Neural cell (in vitro differentiated cells): ENCODE results near the gene PCBD1. TPM values are rescaled to one million over a fixed set of nuclear protein-coding genes. Genes with fewer than 3 reads are reported as not detected.

Source experiments
- H2AFZ ChIP-seq: fragments of 200-600, 300-800 bp; sonication (generic), shearing (Covaris generic); 2 replicates; pipeline ENCODE4 v1.6.0; 2014; ENCODE audit warnings: low read depth, mild to moderate bottlenecking, antibody characterized with exemption, low read length, moderate library complexity
- H3F3A ChIP-seq: fragments of 200-600 bp; shearing (Covaris generic); 2 replicates; pipeline ENCODE4 v1.6.1; 2016; ENCODE audit warnings: mild to moderate bottlenecking, moderate library complexity, mixed read lengths, antibody characterized with exemption, low read length; ENCODE audit not compliant: insufficient read depth, poor library complexity, severe bottlenecking
- H3K27ac ChIP-seq: fragments of 200-600, 300-800 bp; sonication (generic), shearing (Covaris generic); 2 replicates; pipeline ENCODE4 v1.5.1; 2014; ENCODE audit warnings: mild to moderate bottlenecking, low read length, moderate library complexity
- H3K27me3 ChIP-seq: fragments of 300-800, 200-600 bp; sonication (generic), shearing (Covaris generic); 2 replicates; pipeline ENCODE4 v1.6.0; 2014; ENCODE audit warnings: mild to moderate bottlenecking, low read depth, low read length, moderate library complexity; ENCODE audit not compliant: insufficient read depth
- H3K36me3 ChIP-seq: fragments of 300-800, 200-600 bp; sonication (generic), shearing (Covaris generic); 2 replicates; pipeline ENCODE4 v1.5.1; 2014; ENCODE audit warnings: mild to moderate bottlenecking, antibody characterized with exemption, low read length, moderate library complexity; ENCODE audit not compliant: insufficient read depth
- H3K4me2 ChIP-seq: fragments of 300-800, 200-600 bp; sonication (generic), shearing (Covaris generic); 2 replicates; pipeline ENCODE4 v1.6.0; 2014; ENCODE audit warnings: mild to moderate bottlenecking, low read length
- H3K4me3 ChIP-seq: fragments of 300-800, 200-600 bp; sonication (generic), shearing (Covaris generic); 2 replicates; pipeline ENCODE4 v1.5.1; 2014; ENCODE audit warnings: mild to moderate bottlenecking, low read length, moderate library complexity
- H3K79me2 ChIP-seq: fragments of 200-600 bp; shearing (Covaris generic); replicated peaks from 2 replicates; pipeline ENCODE4 v1.6.0; 2014; ENCODE audit warnings: mild to moderate bottlenecking, low read length, moderate library complexity; ENCODE audit not compliant: insufficient read depth
- H3K9ac ChIP-seq: fragments of 300-800, 200-600 bp; sonication (generic), shearing (Covaris generic); 2 replicates; pipeline ENCODE4 v1.6.1; 2016; ENCODE audit warnings: mild to moderate bottlenecking, low read length, mixed read lengths
- H3K9me2 ChIP-seq: fragments of 200-600 bp; shearing (Covaris generic); 2 replicates; pipeline ENCODE4 v1.6.1; 2016; ENCODE audit warnings: mild to moderate bottlenecking, low read length, mixed read lengths; ENCODE audit not compliant: insufficient read depth
- H3K9me3 ChIP-seq: fragments of 200-600, 300-800 bp; sonication (generic), shearing (Covaris generic); 2 replicates; pipeline ENCODE4 v1.6.1; 2016; ENCODE audit warnings: mild to moderate bottlenecking, mixed run types, low read length, moderate library complexity, mixed read lengths
- H4K20me1 ChIP-seq: fragments of 200-600 bp; shearing (Covaris generic); 2 replicates; pipeline ENCODE4 v1.6.1; 2016; ENCODE audit warnings: mild to moderate bottlenecking, mixed run types; ENCODE audit not compliant: insufficient read depth
- EP300 ChIP-seq: fragments of 450-650 bp; conservative IDR thresholded peaks from 2 replicates; pipeline ENCODE4 v1.6.1; 2014; ENCODE audit warnings: antibody characterized with exemption, mild to moderate bottlenecking, moderate library complexity; ENCODE audit not compliant: poor library complexity, severe bottlenecking
- EZH2 ChIP-seq: fragments of 200-600, 300-800 bp; shearing (Covaris generic), sonication (generic); IDR thresholded peaks from 2 replicates; pipeline ENCODE4 v1.6.1; 2014; ENCODE audit warnings: antibody characterized with exemption, low read length, borderline replicate concordance, mild to moderate bottlenecking; ENCODE audit not compliant: insufficient read depth, poor library complexity, severe bottlenecking
- MXI1 ChIP-seq: fragments of 450-650 bp; conservative IDR thresholded peaks from 2 replicates; pipeline ENCODE4 v1.6.1; 2014; ENCODE audit warnings: antibody characterized with exemption, mild to moderate bottlenecking; ENCODE audit not compliant: poor library complexity, severe bottlenecking
- POLR2AphosphoS5 ChIP-seq: IDR thresholded peaks from 2 replicates; pipeline ENCODE4 v1.6.1; 2012
- RAD21 ChIP-seq: fragments of 450-650 bp; conservative IDR thresholded peaks from 2 replicates; pipeline ENCODE4 v1.6.1; 2014; ENCODE audit warnings: antibody characterized with exemption, mild to moderate bottlenecking, moderate library complexity
- SMC3 ChIP-seq: fragments of 450-650 bp; conservative IDR thresholded peaks from 2 replicates; pipeline ENCODE4 v1.6.1; 2014; ENCODE audit warnings: antibody characterized with exemption, mild to moderate bottlenecking, moderate library complexity; ENCODE audit not compliant: poor library complexity
- TAF1 ChIP-seq: IDR thresholded peaks from 2 replicates; pipeline ENCODE4 v1.6.1; 2012; ENCODE audit warnings: low read depth
- polyA plus RNA-seq: library from polyadenylated mRNA; depleted of rRNA; stranded (reverse); fragments of >200 nt; gene quantifications from 2 replicates; pipeline ENCODE4 v1.2.3, GENCODE V29; 2014
- TF ChIP-seq, protein P1 (sequence below): IDR thresholded peaks from 2 replicates; pipeline ENCODE4 v1.6.1; 2012; ENCODE audit warnings: borderline replicate concordance
- TF ChIP-seq, protein P2 (sequence below): fragments of 450-650 bp; IDR thresholded peaks from 2 replicates; pipeline ENCODE4 v1.5.1; 2014; ENCODE audit warnings: antibody characterized with exemption, mild to moderate bottlenecking, moderate library complexity; ENCODE audit not compliant: poor library complexity, severe bottlenecking

The PCBD1 gene
- polyA plus RNA-seq, 1 donor from 2014 or later = 15.8 TPM

DNA sequence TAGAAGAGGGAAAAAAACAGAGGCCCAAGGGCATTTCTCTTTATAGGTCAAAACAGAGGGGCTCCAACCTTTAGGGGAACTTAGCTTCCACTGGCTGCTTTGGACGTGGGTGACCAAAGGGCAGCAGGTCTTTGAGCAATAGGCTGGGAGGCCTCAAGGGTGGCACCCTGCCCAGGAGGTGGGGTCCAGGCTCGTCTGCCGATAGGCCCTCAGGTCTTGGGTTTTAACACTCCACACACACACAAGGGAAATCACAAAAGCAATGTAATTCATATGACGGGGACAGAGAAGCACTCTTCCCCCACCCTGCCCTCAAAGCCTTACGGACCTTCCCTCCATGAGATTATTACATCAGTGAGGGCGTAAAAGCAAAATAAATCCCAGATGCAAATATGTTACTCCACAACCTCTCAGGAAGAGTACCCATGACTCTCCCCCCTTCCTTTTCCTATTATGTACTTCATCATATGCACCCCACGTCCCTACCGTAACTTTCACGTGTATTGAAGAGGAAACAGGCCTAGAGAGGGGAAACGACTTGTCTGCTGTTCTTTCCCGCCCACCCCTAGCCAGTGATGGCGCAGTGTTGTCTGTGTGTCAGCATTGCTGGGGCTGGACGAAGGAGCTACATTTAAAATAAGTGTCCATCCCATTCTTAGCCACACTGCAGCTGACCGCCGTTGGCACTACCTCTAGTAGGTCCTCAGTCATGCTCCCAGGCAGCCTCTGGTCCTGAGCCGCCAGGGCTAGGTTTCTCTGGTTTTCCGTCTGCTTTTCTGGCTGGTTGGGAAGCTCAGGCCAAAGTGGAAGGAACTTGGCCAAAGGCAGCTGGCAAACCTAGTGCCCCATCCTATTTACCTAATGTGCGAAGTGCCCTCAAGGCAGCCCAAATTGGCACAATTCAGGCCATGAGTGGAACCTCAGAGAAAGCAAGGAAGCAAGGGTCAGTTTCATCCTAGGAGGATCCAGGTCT is 2.1 kb downstream of the PCBD1 start:
- H2AFZ ChIP-seq = no peak overlapping the region
- H4K20me1 ChIP-seq = no peaks in the 10 kb centered on the region
- no peak overlapping the region for H3K9ac ChIP-seq
- no peaks in the 10 kb centered on the region for H3F3A ChIP-seq
- no peak overlapping the region for H3K4me2 ChIP-seq
- no peaks in the 10 kb centered on the region for H3K79me2 ChIP-seq
- H3K27ac ChIP-seq = no peak overlapping the region
- no peaks in the 10 kb centered on the region for H3K36me3 ChIP-seq
- H3K4me3 ChIP-seq = no peak overlapping the region
- no peaks in the 10 kb centered on the region for H3K9me2 ChIP-seq
- H3K27me3 ChIP-seq = no peaks in the 10 kb centered on the region
- no peaks in the 10 kb centered on the region for H3K9me3 ChIP-seq
- TF ChIP-seq, protein P1, sequence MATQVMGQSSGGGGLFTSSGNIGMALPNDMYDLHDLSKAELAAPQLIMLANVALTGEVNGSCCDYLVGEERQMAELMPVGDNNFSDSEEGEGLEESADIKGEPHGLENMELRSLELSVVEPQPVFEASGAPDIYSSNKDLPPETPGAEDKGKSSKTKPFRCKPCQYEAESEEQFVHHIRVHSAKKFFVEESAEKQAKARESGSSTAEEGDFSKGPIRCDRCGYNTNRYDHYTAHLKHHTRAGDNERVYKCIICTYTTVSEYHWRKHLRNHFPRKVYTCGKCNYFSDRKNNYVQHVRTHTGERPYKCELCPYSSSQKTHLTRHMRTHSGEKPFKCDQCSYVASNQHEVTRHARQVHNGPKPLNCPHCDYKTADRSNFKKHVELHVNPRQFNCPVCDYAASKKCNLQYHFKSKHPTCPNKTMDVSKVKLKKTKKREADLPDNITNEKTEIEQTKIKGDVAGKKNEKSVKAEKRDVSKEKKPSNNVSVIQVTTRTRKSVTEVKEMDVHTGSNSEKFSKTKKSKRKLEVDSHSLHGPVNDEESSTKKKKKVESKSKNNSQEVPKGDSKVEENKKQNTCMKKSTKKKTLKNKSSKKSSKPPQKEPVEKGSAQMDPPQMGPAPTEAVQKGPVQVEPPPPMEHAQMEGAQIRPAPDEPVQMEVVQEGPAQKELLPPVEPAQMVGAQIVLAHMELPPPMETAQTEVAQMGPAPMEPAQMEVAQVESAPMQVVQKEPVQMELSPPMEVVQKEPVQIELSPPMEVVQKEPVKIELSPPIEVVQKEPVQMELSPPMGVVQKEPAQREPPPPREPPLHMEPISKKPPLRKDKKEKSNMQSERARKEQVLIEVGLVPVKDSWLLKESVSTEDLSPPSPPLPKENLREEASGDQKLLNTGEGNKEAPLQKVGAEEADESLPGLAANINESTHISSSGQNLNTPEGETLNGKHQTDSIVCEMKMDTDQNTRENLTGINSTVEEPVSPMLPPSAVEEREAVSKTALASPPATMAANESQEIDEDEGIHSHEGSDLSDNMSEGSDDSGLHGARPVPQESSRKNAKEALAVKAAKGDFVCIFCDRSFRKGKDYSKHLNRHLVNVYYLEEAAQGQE = no peak

DNA sequence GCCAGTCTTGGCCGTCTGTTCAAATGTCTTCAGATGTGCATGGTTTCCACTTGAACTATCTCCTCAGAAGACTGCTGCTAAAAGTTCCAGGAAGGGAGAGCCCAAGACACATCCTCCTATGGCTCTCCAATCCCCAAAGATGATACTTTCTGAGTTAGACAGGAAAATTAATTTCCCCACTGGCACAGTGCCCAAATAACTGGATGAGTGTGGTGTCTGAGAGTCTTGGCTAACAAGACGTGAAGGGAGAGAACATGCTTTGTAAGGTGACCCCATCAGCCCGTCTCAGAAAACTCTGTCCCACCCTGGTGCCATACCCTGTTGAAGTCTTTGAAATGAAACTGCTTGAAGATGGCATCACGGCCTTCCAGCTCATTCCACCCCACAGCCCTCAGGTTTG is 2.9 kb downstream of the PCBD1 start:
- Histone ChIP-seq H3F3A (no peaks in the 10 kb centered on the region), H3K9me2 (no peaks in the 10 kb centered on the region)

More for the DNA sequence above, 2.9 kb downstream of the PCBD1 start:
- H3K36me3 ChIP-seq = no peaks in the 10 kb centered on the region
- no peaks in the 10 kb centered on the region for H4K20me1 ChIP-seq
- H2AFZ ChIP-seq = no peak overlapping the region
- H3K9me3 ChIP-seq = no peaks in the 10 kb centered on the region
- H3K79me2 ChIP-seq = no peaks in the 10 kb centered on the region
- no peak overlapping the region for H3K4me3 ChIP-seq
- no peak for TF ChIP-seq TAF1
- no peak for TF ChIP-seq EP300
- TF ChIP-seq, protein P2, sequence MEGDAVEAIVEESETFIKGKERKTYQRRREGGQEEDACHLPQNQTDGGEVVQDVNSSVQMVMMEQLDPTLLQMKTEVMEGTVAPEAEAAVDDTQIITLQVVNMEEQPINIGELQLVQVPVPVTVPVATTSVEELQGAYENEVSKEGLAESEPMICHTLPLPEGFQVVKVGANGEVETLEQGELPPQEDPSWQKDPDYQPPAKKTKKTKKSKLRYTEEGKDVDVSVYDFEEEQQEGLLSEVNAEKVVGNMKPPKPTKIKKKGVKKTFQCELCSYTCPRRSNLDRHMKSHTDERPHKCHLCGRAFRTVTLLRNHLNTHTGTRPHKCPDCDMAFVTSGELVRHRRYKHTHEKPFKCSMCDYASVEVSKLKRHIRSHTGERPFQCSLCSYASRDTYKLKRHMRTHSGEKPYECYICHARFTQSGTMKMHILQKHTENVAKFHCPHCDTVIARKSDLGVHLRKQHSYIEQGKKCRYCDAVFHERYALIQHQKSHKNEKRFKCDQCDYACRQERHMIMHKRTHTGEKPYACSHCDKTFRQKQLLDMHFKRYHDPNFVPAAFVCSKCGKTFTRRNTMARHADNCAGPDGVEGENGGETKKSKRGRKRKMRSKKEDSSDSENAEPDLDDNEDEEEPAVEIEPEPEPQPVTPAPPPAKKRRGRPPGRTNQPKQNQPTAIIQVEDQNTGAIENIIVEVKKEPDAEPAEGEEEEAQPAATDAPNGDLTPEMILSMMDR = no peak
- TF ChIP-seq, protein P1 = no peak
- no peak for TF ChIP-seq RAD21
- no peak for TF ChIP-seq EZH2
- TF ChIP-seq SMC3 = no peak
- TF ChIP-seq MXI1 = no peak
- no peak for TF ChIP-seq POLR2AphosphoS5
- H3K27me3 ChIP-seq = no peaks in the 10 kb centered on the region
- no peak overlapping the region for H3K4me2 ChIP-seq
- H3K9ac ChIP-seq = no peak overlapping the region
- no peak overlapping the region for H3K27ac ChIP-seq
